GM18499 (cell line): Measurements from ENCODE around the gene ARHGEF10L.

ENCODE experiments used
- ATAC-seq: cut with Tn5 transposase; IDR thresholded peaks from one replicate; pipeline ENCODE4 v1.9.1; 2021; ENCODE audit warnings: moderate number of reproducible peaks; ENCODE audit not compliant: insufficient read depth, unreplicated experiment

The ARHGEF10L gene

GRCh38 chr1:17648457-17649145 is 109.1 kb downstream of the ARHGEF10L start:
- ATAC-seq: no peak

GRCh38 chr1:17649371-17650106 is 110.0 kb downstream of the ARHGEF10L start:
- ATAC-seq: no peak

GRCh38 chr1:17653276-17653675 is 113.8 kb downstream of the ARHGEF10L start:
- ATAC-seq: no peak

GRCh38 chr1:17653728-17654351 is 114.3 kb downstream of the ARHGEF10L start:
- no peak for ATAC-seq

- no peak for ATAC-seq
Observed at GRCh38 chr1:17654519-17654918, 115.0 kb downstream of the ARHGEF10L start.

GRCh38 chr1:17655169-17655568 is 115.7 kb downstream of the ARHGEF10L start:
- ATAC-seq: no peak

- no peak for ATAC-seq
Observed at GRCh38 chr1:17655922-17656321, 116.4 kb downstream of the ARHGEF10L start.

GRCh38 chr1:17657436-17657835 is 117.9 kb downstream of the ARHGEF10L start:
- ATAC-seq: no peak

GRCh38 chr1:17658837-17659236 is 119.3 kb downstream of the ARHGEF10L start:
- ATAC-seq: no peak

- no peak for ATAC-seq
Observed at GRCh38 chr1:17661546-17662157, 122.2 kb downstream of the ARHGEF10L start.

- no peak for ATAC-seq
Observed at GRCh38 chr1:17662296-17662695, 122.8 kb downstream of the ARHGEF10L start.

GRCh38 chr1:17662786-17663185 is 123.3 kb downstream of the ARHGEF10L start:
- no peak for ATAC-seq

GRCh38 chr1:17663646-17664045 is 124.1 kb downstream of the ARHGEF10L start:
- no peak for ATAC-seq

GRCh38 chr1:17664322-17664721 is 124.8 kb downstream of the ARHGEF10L start:
- no peak for ATAC-seq

GRCh38 chr1:17665054-17665453 is 125.6 kb downstream of the ARHGEF10L start:
- no peak for ATAC-seq

GRCh38 chr1:17665950-17666720 is 126.6 kb downstream of the ARHGEF10L start:
- no peak for ATAC-seq

- ATAC-seq: no peak
Observed at GRCh38 chr1:17667641-17668040, 128.1 kb downstream of the ARHGEF10L start.

- no peak for ATAC-seq
Observed at GRCh38 chr1:17668195-17668594, 128.7 kb downstream of the ARHGEF10L start.

- ATAC-seq: no peak
Observed at GRCh38 chr1:17668624-17669175, 129.2 kb downstream of the ARHGEF10L start.

GRCh38 chr1:17669305-17669704 is 129.8 kb downstream of the ARHGEF10L start:
- ATAC-seq: no peak
